ENCODE results near the gene XYLT1. TPM values are rescaled to one million over a fixed set of nuclear protein-coding genes. Genes with fewer than 3 reads are reported as not detected.

The XYLT1 gene
- total and polyA plus RNA-seq, 10 of the 15 experiments (the other 5 are each of a cell fraction or from before 2014, with no cell fraction given), result 0.88 to 14.8 (median 5.8) TPM

DNA sequence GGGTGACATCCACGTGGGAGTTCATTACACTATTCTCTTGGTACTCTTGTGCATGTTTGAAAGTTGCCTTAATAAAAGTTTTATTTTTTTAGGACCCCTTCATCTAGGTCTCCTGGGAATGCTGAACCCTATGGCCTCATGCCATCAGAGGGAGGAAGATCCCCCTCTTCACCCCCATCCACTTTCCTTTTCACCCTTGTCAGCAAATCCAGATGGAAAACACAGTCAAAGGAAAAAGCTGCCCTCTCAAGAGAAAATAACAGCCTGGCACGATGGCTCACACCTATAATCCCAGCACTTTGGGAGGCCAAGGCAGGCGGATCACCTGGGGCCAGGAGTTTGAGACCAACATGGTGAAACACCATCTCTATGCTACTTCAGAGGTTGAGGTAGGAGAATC is 274.2 kb downstream of the XYLT1 start (continued):
- TF ChIP-seq, protein P1, sequence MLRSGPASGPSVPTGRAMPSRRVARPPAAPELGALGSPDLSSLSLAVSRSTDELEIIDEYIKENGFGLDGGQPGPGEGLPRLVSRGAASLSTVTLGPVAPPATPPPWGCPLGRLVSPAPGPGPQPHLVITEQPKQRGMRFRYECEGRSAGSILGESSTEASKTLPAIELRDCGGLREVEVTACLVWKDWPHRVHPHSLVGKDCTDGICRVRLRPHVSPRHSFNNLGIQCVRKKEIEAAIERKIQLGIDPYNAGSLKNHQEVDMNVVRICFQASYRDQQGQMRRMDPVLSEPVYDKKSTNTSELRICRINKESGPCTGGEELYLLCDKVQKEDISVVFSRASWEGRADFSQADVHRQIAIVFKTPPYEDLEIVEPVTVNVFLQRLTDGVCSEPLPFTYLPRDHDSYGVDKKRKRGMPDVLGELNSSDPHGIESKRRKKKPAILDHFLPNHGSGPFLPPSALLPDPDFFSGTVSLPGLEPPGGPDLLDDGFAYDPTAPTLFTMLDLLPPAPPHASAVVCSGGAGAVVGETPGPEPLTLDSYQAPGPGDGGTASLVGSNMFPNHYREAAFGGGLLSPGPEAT (IDR thresholded peaks at IDR 0.05; ENCODE audit: low read depth), result no peak
- no peak for TF ChIP-seq POLR2A (IDR thresholded peaks at IDR 0.05; ENCODE audit: low read depth, low read length)
- no peak for TF ChIP-seq BACH1 (IDR thresholded peaks at IDR 0.05; ENCODE audit: borderline replicate concordance)
- TF ChIP-seq ATF7 (IDR thresholded peaks at IDR 0.05; ENCODE audit: low read depth), result no peak
- no peak for TF ChIP-seq GABPA (IDR thresholded peaks at IDR 0.05; ENCODE audit: low read depth)
- no peak for TF ChIP-seq EP300 (IDR thresholded peaks at IDR 0.05; ENCODE audit: borderline replicate concordance in 1 of 2, control insufficient read depth in 1 of 2, low read depth in 2 of 2, low read length in 2 of 2)

DNA sequence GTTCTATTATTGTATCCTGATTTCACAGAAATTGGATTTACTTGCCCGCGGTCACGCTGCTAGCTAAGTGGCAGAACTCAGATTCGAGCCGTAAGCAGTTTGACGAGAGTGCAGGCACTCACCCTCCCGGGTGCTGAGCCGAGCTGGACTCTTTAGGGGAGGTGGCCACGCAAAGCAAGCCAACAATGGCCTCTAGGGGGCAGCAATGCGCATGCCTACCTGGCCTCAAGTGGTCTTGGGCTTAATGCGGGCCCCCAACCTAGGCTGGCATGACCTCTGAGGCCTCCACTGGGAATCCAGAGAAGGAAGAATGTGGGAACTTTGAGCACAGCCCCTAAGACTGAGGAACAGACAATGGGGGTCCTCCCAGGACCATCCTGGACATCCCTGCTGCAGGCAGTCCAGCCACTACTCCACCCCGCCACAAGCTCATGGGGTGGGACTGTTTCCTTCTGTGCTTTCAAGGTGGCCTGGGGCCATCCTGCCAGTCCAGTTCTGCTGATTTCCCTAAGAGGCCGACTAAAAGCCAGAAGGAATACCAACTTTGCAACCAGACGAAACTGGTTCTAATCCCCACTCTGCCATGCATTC is 276.5 kb downstream of the XYLT1 start:
- Histone ChIP-seq H3K9ac (ENCODE audit: control insufficient read depth, insufficient read depth, low read length) (no peak overlapping the region), H3K4me1 (ENCODE audit: control insufficient read depth, insufficient read depth, low read length) (no peaks in the 10 kb centered on the region), H3K4me3 (no peak overlapping the region), H3K36me3 (ENCODE audit: control insufficient read depth in 2 of 2, insufficient read depth in 2 of 2, low read length in 1 of 2) (peaks cover 0 to 6% of the 10 kb centered on the region in 2 experiments; a peak in 2 of 4 replicates), H4K20me1 (ENCODE audit: control insufficient read depth, insufficient read depth) (no peaks in the 10 kb centered on the region), H2AFZ (ENCODE audit: control insufficient read depth, low read depth, low read length) (no peak overlapping the region), H3K9me3 (replicated peaks; ENCODE audit: control insufficient read depth, insufficient read depth, low read length) (no peaks in the 10 kb centered on the region), H3K27ac (ENCODE audit: control insufficient read depth, insufficient read depth) (no peak overlapping the region), H3K4me2 (ENCODE audit: control insufficient read depth, insufficient read depth) (no peak overlapping the region), H3K79me2 (ENCODE audit: control insufficient read depth, insufficient read depth, low read length) (no peaks in the 10 kb centered on the region), H3K27me3 (replicated peaks in 1 of 2; ENCODE audit: control insufficient read depth in 2 of 2, insufficient read depth in 2 of 2, low read length in 1 of 2) (no peaks in the 10 kb centered on the region)
- ChIA-PET CTCF (interaction anchor here (0.6 to 3.0 kb wide), 27 partner anchors 8 to 1564 kb away, joined by 3 to 16 read pairs (median 3); no protein-coding TSS in a partner anchor), SMC1A (ENCODE audit: uncharacterized antibody, unreplicated experiment) (interaction anchor here (0.7 to 2.1 kb wide), 8 partner anchors 9 to 274 kb away, joined by 3 to 11 read pairs (median 4); no protein-coding TSS in a partner anchor), RAD21 (ENCODE audit: unreplicated experiment) (interaction anchor here (0.7 to 1.7 kb wide), 5 partner anchors 84 to 333 kb away, joined by 3 to 10 read pairs (median 4); no protein-coding TSS in a partner anchor), POLR2A (no interaction called here)
- no peak for FAIRE-seq
- peak; percentile 82 for ATAC-seq
- no TSS peak for BruUV-seq (replicated peaks)
- in situ Hi-C loops (cut with MboI), result no loop called here
- DNase-seq (ENCODE audit: low read depth, low spot score), result no peak
- 40% methylated on average over 14 of the region's 14 CpGs for WGBS (ENCODE audit: insufficient coverage, insufficient replicate concordance, low lambda C conversion rate, missing lambda C conversion rate)
- intact Hi-C loops (cut with micrococcal nuclease; ENCODE audit: unreplicated experiment), result no loop called here
- TF ChIP-seq FOS (IDR thresholded peaks at IDR 0.05; ENCODE audit: borderline replicate concordance, extremely low read depth, insufficient read length), result no peak
- no peak for TF ChIP-seq ASH2L (IDR thresholded peaks at IDR 0.05; ENCODE audit: borderline replicate concordance, low read depth)
- TF ChIP-seq, protein P2, sequence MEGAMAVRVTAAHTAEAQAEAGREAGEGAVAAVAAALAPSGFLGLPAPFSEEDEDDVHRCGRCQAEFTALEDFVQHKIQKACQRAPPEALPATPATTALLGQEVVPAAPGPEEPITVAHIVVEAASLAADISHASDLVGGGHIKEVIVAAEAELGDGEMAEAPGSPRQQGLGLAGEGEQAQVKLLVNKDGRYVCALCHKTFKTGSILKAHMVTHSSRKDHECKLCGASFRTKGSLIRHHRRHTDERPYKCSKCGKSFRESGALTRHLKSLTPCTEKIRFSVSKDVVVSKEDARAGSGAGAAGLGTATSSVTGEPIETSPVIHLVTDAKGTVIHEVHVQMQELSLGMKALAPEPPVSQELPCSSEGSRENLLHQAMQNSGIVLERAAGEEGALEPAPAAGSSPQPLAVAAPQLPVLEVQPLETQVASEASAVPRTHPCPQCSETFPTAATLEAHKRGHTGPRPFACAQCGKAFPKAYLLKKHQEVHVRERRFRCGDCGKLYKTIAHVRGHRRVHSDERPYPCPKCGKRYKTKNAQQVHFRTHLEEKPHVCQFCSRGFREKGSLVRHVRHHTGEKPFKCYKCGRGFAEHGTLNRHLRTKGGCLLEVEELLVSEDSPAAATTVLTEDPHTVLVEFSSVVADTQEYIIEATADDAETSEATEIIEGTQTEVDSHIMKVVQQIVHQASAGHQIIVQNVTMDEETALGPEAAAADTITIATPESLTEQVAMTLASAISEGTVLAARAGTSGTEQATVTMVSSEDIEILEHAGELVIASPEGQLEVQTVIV (IDR thresholded peaks at IDR 0.05; ENCODE audit: borderline replicate concordance, partially characterized antibody), result no peak
- no peak for TF ChIP-seq BACH1 (IDR thresholded peaks at IDR 0.05; ENCODE audit: borderline replicate concordance)
- TF ChIP-seq YY1 (IDR thresholded peaks at IDR 0.05; ENCODE audit: low read depth, low read length), result no peak
- TF ChIP-seq KAT2A (conservative IDR thresholded peaks at IDR 0.05; ENCODE audit: control insufficient read depth, low read depth, low read length), result no peak
- TF ChIP-seq, protein P3, sequence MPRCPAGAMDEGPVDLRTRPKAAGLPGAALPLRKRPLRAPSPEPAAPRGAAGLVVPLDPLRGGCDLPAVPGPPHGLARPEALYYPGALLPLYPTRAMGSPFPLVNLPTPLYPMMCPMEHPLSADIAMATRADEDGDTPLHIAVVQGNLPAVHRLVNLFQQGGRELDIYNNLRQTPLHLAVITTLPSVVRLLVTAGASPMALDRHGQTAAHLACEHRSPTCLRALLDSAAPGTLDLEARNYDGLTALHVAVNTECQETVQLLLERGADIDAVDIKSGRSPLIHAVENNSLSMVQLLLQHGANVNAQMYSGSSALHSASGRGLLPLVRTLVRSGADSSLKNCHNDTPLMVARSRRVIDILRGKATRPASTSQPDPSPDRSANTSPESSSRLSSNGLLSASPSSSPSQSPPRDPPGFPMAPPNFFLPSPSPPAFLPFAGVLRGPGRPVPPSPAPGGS (IDR thresholded peaks at IDR 0.05; ENCODE audit: borderline replicate concordance, insufficient read depth, low read depth, low read length, poor library complexity, severe bottlenecking), result no peak
- no peak for TF ChIP-seq CHD1 (IDR thresholded peaks at IDR 0.05; ENCODE audit: low read depth, low read length)

Measured in GM12878 (cell line).